Activated B cell treated with CpG ODN at 0.5 μM for 24 hours (primary cell): ENCODE results near the gene USP28. TPM values are rescaled to one million over a fixed set of nuclear protein-coding genes. Genes with fewer than 3 reads are reported as not detected.
A peak's percentile ranks its signal among the peaks of the same experiment; 100 is the strongest.
"Not testable (repeated sequence)": the region's sequence is repeated elsewhere in the genome, so short reads cannot be mapped to it uniquely, and the experiment has no call there.

ENCODE experiments used
- ATAC-seq: fragments of 200-7000 bp; cut with Tn5 transposase; one replicate; pipeline ENCODE4 v1.10.0; 2021; ENCODE audit warnings: low read depth, mild to moderate bottlenecking, moderate library complexity
- CTCF ChIA-PET: fragments of 350-600 bp; sonication (Branson Sonifier 250); formaldehyde crosslinking; loops from one replicate; lab custom pipeline; 2021; ENCODE audit warnings: antibody characterized with exemption; lab: Charles Lee
- POLR2A ChIA-PET: fragments of 350-600 bp; sonication (Branson Sonifier 250); formaldehyde crosslinking; loops from one replicate; lab custom pipeline; 2021; ENCODE audit warnings: antibody characterized with exemption; lab: Charles Lee
- DNase-seq: peaks from one replicate; pipeline ENCODE4 v3.0.0; 2022
- H3K27ac Mint-ChIP-seq: one replicate; pipeline ENCODE4 v1.8.0; 2020; ENCODE audit warnings: mixed read lengths
- H3K27me3 Mint-ChIP-seq: one replicate; pipeline ENCODE4 v1.8.0; 2021; ENCODE audit warnings: mixed read lengths
- H3K36me3 Mint-ChIP-seq: one replicate; pipeline ENCODE4 v1.8.0; 2021; ENCODE audit warnings: low read depth, mixed read lengths
- H3K4me1 Mint-ChIP-seq: one replicate; pipeline ENCODE4 v1.8.0; 2021; ENCODE audit warnings: mixed read lengths
- H3K4me3 Mint-ChIP-seq: one replicate; pipeline ENCODE4 v1.8.0; 2020; ENCODE audit warnings: mild to moderate bottlenecking, mixed read lengths
- H3K9me3 Mint-ChIP-seq: one replicate; pipeline ENCODE4 v1.8.0; 2020; ENCODE audit warnings: mixed read lengths
- intact Hi-C: fragments of 100-400 bp; cut with micrococcal nuclease; formaldehyde crosslinking; loops from one replicate; pipeline ENCODE4 v1.15.1; 2024
- total RNA-seq: library from RNA; stranded (reverse); gene quantifications from 2 replicates; pipeline ENCODE4 v1.2.3, GENCODE V29; 2022
- TF ChIP-seq, protein P1 (sequence below): fragments of 200-600 bp; IDR thresholded peaks from one replicate; pipeline ENCODE4 v1.8.0; 2022; ENCODE audit warnings: antibody characterized with exemption, mild to moderate bottlenecking

The USP28 gene
- total RNA-seq, 1 donor from 2014 or later, result 49.6 TPM

DNA sequence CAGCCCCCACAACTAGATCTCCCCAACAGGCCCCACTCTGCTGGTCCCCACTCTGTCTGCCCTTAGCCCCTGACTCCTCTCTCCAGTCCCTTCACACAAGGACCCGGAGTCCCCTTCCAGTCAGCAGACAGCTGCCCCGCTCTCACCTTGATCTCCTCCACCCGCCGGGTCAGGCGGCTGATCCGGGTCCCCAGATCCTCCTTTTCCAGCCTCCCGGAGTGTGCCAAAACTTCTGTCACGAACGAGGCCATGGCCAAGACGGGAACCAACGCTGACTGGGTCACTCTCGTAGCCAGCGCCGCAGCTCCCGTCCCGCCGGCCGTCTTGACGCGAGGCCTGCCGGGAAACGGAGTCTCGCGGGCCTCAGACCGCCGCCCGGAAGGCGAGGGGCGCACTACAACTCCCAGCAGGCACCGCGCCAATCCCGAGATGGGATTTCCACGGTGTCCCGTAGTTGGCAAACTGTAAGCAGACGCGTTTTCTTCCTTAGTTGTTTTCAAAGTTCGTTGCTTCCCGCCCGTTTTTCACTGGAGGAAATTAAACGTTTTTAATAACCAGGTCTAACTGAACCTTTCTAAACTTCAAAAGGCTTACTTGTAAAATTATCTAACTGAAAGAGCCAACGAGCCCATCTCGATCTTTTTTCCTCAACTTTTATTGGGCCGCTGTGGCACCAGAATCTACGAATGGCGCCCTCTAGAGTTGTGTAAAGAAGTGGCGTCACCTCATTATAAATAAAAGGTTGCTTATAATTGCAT, 101.8 kb downstream of the USP28 start, which contains the start of gene ZW10:
ZW10 (minus strand) TSS at position 277 of the 758 bp plus-strand sequence; CDS start at position 251, 26 bp downstream.
- Mint-ChIP-seq H3K4me3 (peak within 1 kb of the TSS; percentile 98), H3K4me1 (peaks cover 21% of the 10 kb centered on the region), H3K9me3 (no peaks in the 10 kb centered on the region), H3K36me3 (peaks cover 15% of the 10 kb centered on the region), H3K27ac (peak within 1 kb of the TSS; percentile 82), H3K27me3 (peaks cover 7% of the 10 kb centered on the region)
- DNase-seq, result peak; percentile 89
- POLR2A ChIA-PET, result interaction anchor here (0.8 to 1.4 kb wide), 3 partner anchors 101 to 1543 kb away, joined by 4 to 6 read pairs (median 5); partner anchors contain the start of gene TTC12
- peak; percentile 96 for ATAC-seq
- CTCF ChIA-PET, result interaction anchor here (0.7 to 1.5 kb wide), 2 partner anchors 23 to 484 kb away, joined by 3 to 5 read pairs; no protein-coding TSS in a partner anchor
- intact Hi-C loops, result loop anchor here (1.0 to 10.0 kb wide), 11 partner anchors 23 to 1699 kb away; partner anchors contain the start of genes C11orf71, NKAPD1, PIH1D2 and PTS
- TF ChIP-seq, protein P1, sequence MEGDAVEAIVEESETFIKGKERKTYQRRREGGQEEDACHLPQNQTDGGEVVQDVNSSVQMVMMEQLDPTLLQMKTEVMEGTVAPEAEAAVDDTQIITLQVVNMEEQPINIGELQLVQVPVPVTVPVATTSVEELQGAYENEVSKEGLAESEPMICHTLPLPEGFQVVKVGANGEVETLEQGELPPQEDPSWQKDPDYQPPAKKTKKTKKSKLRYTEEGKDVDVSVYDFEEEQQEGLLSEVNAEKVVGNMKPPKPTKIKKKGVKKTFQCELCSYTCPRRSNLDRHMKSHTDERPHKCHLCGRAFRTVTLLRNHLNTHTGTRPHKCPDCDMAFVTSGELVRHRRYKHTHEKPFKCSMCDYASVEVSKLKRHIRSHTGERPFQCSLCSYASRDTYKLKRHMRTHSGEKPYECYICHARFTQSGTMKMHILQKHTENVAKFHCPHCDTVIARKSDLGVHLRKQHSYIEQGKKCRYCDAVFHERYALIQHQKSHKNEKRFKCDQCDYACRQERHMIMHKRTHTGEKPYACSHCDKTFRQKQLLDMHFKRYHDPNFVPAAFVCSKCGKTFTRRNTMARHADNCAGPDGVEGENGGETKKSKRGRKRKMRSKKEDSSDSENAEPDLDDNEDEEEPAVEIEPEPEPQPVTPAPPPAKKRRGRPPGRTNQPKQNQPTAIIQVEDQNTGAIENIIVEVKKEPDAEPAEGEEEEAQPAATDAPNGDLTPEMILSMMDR, result peak; percentile 54

DNA sequence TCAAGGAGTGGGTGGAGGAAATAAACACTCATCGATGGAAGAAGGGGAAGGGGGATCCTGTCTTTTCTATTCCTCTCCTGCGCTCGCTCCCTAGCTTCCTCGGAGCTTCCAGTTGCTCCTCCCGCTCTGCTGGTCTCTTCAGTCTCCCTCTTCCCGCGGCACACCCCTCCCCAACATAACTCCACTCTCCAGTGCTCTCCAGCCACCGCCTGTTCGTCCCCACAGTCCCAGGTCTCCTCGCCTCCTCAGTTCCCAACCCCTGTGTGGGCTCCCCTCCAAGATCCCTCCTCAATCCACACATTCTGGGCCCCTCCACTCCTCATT, 102.3 kb downstream of the USP28 start:
- H3K27ac Mint-ChIP-seq, result peak overlapping the region; percentile 82
- ChIA-PET POLR2A (interaction anchor here (0.7 to 1.4 kb wide), 4 partner anchors 101 to 1543 kb away, joined by 3 to 6 read pairs (median 4); partner anchors contain the start of gene TTC12), CTCF (interaction anchor here (1.5 kb wide), 1 partner anchor 483 kb away, joined by 3 read pairs; no protein-coding TSS in a partner anchor)
- peaks cover 21% of the 10 kb centered on the region for H3K4me1 Mint-ChIP-seq
- H3K36me3 Mint-ChIP-seq, result peaks cover 20% of the 10 kb centered on the region
- peak overlapping the region; percentile 98 for H3K4me3 Mint-ChIP-seq
- DNase-seq, result no peak
- no peak for ATAC-seq
- TF ChIP-seq, protein P1, result no peak
- H3K27me3 Mint-ChIP-seq, result peaks cover 5% of the 10 kb centered on the region
- intact Hi-C loops, result loop anchor here (1.0 to 10.0 kb wide), 11 partner anchors 24 to 1698 kb away; partner anchors contain the start of genes C11orf71, NKAPD1, PIH1D2 and PTS
- no peaks in the 10 kb centered on the region for H3K9me3 Mint-ChIP-seq

- ATAC-seq (no peak), DNase-seq (no peak)
- POLR2A ChIA-PET, result interaction anchor here (0.7 kb wide), 1 partner anchor 465 kb away, joined by 3 read pairs; no protein-coding TSS in a partner anchor
- CTCF ChIA-PET, result interaction anchor here (0.8 kb wide), 1 partner anchor 489 kb away, joined by 3 read pairs; no protein-coding TSS in a partner anchor
- TF ChIP-seq, protein P1, result no peak
- Mint-ChIP-seq H3K4me1 (peaks cover 23% of the 10 kb centered on the region), H3K27me3 (no peaks in the 10 kb centered on the region), H3K27ac (no peak overlapping the region), H3K36me3 (peaks cover 30% of the 10 kb centered on the region), H3K4me3 (peak overlapping the region; percentile 98), H3K9me3 (no peaks in the 10 kb centered on the region)
- intact Hi-C loops, result loop anchor here (2.0 to 10.0 kb wide), 6 partner anchors 25 to 1697 kb away; partner anchors contain the start of genes NKAPD1, PIH1D2 and REXO2
Observed at GRCh38 chr11:113771964-113772363, 103.4 kb downstream of the USP28 start.

- intact Hi-C loops, result no loop called here
- CTCF ChIA-PET, result no interaction called here
- Mint-ChIP-seq H3K27me3 (no peaks in the 10 kb centered on the region), H3K4me3 (no peak overlapping the region), H3K36me3 (peaks cover 67% of the 10 kb centered on the region), H3K9me3 (no peaks in the 10 kb centered on the region), H3K4me1 (peaks cover 2% of the 10 kb centered on the region), H3K27ac (no peak overlapping the region)
- POLR2A ChIA-PET, result no interaction called here
- TF ChIP-seq, protein P1, result no peak
- ATAC-seq, result no peak
- no peak for DNase-seq
Observed at GRCh38 chr11:113764527-113765219, 110.7 kb downstream of the USP28 start.

DNA sequence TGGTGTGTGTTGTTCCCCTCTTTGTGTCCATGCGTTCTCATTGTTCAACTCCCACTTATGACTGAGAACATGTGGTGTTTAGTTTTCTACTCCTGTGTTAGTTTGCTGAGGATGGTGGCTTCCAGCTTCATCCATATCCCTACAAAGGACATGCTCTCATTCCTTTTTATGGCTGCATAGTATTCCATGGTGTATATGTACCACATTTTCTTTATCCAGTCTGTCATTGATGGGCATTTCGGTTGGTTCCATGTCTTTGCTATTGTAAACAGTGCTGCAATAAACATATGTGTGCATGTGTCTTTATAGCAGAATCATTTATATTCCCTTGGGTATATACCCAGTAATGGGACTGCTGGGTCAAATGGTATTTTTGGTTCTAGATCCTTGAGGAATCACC, 112.3 kb downstream of the USP28 start:
- H3K4me1 Mint-ChIP-seq, H3K4me3 Mint-ChIP-seq, H3K9me3 Mint-ChIP-seq, intact Hi-C loops, POLR2A ChIA-PET, DNase-seq, H3K27ac Mint-ChIP-seq, CTCF ChIA-PET, ATAC-seq, H3K27me3 Mint-ChIP-seq: not testable (repeated sequence)
- peaks cover 73% of the 10 kb centered on the region for H3K36me3 Mint-ChIP-seq
